Stimulated activated CD4-positive, alpha-beta T cell treated with anti-CD3 and anti-CD28 coated beads, Interleukin-4, amount 100 ng/mL, for 48 hours (primary cell): ENCODE results near the gene GINS1.
"Not testable (repeated sequence)": the region's sequence is repeated elsewhere in the genome, so short reads cannot be mapped to it uniquely, and the experiment has no call there.

ENCODE experiments used
- DNase-seq, 2 donors: peaks; one replicate each; pipeline ENCODE4 v3.0.0-alpha.2; 2020; ENCODE audit warnings: low read depth in 2 of 2

The GINS1 gene

DNA sequence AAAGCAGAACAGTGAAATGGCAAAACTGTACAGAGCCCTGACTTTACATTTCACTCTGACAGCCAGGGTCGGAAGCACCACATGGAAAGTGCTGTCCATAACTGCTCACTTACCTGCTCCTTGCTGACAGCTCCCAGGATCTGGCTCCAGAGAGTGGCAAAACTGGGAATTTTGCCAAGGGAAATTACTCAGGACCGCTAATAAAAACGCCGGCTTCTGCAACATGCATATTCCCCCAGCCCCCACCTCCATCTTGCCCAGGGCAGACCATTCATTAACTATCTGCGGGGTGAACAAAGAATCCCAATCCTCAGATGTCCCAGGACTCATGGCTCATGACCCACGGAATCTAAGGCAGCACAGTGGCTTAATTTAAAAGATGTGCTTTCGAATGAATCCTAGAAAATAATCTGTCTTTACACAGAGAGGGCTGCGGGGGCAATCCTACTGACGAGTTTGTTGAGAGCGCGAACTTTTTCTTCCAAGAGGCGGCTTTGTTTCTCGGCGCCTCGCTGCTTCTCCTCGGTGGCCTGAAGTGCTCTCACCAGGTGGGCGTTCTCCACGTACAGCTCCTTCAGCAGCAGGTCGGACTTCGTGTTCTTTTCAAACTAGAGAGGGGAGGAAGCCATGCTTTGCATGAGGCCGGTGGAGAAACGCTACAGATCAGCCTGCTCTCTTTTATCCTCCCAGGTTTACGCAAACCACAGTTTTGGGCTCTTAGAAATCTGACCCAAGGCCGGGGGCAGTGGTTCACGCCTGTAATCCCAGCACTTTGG is 45.8 kb downstream of the GINS1 start:
- no peak for DNase-seq

DNA sequence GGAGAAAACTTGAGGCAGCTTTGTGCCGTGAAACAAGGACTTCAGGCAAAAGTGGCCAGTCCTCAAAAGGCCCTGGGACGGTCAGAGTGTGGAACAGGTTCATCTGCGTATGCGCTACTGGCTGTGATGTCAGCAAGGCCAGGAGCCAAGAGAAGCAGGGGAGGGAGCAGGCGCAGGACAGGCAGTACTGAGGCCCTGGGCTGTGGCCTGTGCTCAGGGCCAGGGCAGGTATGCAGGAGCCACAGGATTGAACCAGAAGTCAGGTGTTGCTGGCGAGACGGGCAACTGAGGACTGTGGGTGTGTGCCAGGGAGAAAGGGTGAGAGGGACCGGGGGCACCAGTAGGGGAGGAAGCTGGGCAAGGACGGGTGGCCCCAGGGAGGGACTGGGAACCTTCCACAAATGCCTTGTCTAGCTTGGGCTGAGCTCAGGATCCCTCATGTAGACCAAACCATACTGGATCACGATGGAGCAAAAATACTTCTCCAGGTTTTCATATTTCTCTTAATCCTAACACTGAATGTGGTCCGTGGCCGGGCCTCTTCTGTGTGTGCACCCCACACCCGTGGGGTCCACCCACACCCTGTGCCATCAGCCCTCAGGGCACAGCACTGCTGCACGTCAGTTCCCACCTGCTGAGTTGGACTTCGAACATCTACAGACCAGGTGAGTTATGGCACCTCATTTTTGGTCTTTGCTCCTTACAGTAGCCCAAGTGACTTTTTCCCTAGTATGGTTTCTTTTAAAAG is 46.9 kb downstream of the GINS1 start:
- DNase-seq: no peak

DNA sequence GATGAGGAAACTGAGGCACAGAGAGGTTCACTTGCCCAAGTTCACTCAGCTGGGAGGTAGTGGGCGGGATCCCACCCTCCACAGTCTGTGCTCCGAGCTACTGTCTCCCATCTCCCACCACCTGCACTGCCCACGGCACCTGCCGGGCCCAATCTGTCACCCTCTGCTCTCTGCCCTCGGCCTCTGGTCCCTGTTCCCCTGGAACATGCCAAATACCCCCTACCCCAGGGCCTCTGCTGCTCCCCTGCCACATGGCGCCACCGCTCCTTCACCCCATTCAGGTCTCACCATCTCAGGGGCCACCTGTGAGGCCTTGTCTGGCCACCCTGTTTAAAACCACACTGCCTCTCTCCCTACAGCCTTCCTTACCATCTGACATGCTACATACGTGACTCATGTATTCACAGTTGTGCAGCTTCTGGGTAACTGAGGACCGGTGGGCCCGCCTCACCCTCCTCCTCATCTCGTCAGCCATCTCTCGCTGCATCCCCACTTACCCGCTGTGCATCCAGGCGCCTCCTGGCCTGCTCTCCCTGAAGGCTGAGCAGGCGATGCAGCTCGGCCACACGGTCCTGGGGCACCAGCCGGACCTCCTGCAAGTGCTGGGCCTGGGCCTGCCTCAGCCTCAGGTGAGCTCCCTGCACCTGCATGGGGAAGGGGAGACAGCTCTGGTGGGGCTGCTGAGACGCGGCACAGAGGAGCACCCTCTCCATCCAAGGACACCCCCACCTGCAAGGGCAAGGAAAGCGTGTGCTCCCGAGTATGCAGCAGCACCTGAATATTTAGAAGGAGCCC is 50.6 kb downstream of the GINS1 start:
- DNase-seq: no peak

DNA sequence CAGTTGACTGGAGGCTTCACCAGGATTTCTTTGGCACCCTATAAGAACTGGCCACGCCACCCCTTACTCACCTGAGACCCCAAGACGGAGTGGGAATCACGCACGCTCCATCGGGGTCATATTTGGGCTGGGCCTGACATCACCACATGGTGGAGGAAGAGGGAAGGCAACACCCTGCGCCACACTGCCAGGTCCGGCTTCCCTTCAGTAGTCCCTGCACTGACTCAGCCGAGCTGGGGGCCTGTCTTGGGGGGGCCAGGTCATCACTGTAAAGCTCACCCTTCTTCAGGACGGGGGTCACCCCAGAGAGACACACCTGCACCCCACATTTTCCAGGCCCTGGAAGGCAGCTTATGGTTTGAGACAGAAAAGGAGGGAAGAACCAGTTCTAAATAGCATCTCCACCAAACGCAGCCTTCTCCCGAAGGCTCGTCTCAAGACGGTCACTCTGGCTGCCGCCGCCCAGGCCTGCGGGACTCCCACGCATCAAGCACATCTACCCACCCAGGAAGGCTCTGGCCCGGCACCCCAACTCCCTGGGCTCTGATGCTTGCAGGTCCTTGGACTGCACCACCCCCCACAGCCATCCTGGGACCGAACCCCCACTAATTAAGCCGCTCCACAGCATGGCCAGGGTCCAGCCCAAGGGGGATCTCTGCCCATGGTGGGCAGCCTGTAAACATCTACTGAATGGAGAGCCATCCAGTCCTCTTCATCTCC is 51.8 kb downstream of the GINS1 start:
- no peak for DNase-seq

DNA sequence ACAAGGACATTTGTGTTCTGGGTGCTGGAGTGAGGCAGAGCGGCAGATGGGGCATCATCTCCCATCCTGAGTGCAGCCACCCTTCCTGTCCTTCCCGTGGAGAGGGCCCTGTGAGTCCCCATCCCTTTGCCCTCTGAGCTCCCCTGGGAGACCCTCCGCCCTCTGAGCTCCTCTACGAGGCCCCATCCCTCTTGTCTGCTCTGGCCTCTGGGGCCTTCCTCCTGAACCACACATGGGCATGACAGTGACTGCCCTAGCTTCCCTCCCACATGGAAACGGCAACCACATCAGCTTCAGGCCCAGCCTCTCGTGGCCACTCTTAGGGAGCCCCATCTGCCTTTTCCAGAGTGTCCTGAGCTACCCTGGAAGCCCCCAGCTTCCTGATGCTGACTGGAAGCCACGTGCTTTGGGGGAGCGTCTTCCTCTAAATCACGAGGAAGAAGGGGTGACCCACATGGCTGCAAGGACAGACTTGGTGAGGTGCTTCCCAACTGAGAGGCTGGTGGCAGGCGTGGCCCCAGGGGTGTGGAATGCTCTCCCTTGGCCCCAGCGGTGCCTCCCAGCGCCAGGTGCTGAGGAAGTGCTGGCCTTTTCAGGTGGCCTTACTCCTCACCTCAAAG is 52.6 kb downstream of the GINS1 start:
- no peak for DNase-seq

DNA sequence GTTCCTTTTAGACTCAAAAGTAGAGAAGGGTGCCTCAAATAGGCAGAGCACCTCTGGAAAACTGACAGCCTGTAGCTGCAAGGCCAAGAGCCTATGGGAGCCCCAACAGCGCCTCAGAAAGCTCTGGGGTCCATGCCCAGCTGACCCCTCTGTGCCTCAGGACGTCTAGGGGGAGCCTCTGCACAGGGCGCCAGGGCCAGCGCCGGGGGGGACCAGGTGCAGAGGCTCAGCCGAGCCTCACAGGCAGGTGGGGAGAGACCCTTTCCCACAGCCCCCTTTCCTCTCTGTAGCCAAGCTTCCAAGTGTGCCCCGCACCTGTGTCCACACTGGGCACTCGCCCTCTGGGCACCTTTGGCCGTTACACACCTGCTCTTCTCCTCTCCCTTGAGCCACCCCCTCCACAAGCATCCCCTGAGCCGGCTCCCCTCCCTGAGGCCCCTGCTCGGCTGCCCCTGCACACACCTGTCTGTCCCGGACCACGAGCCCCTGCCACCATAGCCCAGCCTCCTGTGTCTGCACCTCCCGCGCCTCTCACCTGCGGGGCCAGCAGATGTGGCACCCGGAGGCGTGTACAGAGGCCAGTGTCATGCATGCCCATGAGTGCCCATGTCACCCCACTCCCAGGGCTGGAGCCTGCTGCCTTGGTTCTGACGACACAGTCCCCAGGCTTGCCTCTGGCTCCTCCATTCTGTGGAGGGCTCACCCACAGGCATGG is 53.2 kb downstream of the GINS1 start:
- no peak for DNase-seq

DNA sequence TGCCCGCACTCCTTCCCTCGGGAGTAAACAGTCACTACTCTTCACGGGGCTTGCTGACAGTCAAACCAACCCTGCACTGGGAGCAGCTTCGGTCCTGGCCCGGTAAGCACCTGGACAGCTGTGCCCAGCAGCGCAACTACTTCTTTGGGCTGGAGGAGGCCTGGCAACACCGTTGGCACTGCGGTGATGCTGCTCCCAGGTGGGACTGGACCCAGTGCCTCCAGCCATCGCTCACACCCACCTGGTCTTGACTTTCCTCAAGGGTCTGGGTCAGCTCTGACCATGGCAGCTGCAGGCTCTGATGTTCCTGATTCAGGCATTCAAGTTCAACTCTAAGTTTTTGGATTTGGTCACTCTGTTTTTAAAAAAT is 53.8 kb downstream of the GINS1 start:
- DNase-seq: no peak

DNA sequence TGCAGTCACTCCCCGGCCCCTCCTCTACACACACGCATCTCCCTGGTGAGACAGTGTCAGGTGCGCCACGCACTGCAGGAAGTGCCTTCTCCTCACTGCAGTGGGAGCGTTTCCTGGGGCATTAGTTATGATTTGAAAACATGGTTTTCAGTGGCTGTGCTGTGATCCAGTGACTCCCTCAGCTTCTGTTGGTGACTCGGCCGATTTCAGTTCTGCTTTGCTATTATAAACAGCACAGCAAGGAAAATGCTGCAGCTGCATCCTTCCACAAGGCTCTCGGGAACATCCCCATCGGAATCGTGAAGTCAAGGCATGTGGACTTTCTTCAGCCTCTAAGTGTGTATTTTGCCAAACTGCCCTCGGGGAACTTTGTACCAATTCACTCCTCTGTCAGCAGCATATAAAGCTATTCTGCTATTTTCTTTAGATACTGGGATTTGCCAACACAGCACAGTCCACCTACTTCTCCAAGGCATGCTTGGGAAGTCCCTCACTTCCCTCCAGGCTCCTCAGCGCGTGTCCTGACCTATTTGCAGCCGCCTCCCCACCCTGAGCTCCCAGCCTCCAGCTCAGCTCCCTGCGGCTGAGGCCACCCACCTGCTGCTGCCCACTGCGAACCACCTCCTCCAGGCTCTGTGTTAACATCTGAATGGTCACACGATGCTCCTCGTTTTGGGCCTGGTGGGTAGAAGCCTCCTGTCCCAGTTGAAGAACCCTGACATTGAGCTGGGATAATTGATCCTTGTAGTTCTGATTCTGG is 54.5 kb downstream of the GINS1 start:
- no peak for DNase-seq

DNA sequence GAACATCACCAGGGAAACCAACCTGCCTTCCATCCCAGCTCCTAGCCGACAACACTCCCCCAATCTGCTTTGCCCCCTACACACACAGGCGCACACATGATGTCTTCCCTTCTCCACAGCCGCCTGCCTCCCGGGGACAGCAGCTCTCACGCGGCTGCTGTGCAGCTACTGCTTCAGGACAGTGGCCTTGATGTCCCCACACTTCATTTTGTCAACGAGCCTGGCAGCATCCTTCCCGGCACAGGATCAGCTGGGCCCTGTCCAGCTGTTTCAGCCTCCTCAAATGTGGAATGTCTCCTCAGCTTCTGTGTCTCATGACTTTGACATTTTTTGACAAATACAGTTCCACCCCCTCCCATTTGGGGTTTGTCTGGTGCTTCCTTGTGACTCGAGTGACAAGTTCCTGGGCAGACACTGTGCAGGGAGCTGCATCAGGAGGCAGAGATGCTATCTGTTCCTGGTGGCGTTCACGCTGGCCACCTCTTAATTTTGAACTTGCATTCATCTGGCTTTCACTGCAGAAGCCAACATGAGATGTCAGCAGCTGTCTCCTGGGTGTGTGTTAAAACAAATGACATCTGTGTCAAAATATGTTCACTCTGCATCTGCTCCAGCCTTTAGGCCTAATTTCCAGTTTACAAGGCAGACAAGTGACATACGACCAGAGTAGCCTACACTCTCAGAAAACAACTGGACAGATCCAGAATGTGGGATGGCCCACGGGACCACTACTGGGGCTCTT is 57.2 kb downstream of the GINS1 start:
- DNase-seq: no peak

DNA sequence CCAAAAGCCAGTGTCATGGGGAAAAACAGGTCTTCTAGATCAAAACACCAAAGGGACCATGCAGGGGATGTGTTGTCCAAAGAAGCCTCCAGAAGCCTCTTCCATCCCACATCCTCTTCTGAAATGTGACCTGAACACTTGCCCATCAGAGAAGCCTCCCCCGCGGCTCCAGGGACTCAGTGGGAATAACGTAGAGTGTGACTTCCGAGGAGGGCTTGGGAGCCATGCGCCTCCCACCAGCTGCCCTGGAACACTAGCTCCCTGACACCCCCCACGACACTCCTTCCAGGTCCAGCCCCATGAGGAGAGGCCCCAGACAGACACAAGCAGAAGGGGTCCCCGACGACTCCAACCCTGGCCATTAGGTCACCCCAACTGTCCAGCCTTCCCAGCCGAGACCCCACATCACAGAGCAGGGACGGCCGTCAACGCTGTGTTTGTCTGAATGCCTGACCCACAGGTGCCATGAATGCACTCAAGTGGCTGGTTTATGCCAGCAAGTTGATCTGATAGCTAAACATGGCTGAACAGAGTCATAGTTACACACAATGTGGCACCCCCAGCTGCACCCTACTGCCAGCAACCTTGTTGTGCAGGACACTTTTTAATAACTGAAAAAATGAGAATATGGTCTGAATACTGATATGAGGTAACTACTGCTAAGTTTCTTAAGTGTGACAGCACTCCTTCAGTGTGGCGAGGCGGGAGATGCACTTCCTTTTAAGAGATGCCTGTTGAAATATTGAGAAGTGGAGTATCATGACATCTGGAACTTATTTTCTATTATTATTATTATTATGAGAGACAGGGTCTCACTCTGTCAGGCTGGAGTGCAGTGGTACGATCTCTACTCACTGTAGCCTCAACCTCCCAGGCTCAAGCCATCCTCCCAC is 58.0 kb downstream of the GINS1 start:
- DNase-seq: no peak

DNA sequence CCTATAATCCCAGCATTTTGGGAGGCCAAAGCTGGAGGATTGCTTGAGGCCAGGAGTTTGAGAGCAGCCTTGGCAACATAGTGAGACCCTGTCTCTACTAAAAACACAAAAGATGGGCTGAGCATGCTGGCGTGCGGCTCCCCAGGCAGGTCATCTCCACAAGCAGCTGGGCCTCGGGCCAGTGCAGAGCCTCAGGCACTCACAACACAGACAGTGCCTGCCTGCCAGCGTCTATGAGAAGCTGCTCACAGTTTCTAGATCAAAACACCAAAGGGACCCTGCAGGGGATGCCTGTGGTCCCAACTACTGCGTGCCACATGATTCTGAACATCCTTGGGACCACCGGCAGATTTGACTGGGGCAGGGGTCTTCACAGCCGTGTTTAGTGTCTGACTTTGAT is 59.4 kb downstream of the GINS1 start:
- no peak for DNase-seq

DNA sequence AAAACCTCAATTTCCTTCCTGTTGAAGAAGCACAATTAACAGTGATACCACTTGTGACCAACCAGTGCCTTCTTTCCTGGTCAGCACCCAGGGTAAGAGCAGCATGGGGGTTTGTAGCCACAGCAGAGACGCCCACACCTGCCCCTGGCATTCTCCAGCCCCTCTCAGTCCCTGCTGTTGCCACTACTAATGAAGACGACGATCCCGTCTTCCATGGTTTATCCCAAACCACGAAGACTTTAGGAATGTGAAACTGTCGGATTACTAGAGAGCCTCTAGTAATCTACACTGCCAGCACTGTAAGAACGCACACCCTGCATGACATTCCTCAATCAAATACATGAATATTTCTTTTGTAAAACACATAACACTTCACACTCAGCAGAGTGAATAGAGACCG is 60.0 kb downstream of the GINS1 start:
- DNase-seq: no peak

DNA sequence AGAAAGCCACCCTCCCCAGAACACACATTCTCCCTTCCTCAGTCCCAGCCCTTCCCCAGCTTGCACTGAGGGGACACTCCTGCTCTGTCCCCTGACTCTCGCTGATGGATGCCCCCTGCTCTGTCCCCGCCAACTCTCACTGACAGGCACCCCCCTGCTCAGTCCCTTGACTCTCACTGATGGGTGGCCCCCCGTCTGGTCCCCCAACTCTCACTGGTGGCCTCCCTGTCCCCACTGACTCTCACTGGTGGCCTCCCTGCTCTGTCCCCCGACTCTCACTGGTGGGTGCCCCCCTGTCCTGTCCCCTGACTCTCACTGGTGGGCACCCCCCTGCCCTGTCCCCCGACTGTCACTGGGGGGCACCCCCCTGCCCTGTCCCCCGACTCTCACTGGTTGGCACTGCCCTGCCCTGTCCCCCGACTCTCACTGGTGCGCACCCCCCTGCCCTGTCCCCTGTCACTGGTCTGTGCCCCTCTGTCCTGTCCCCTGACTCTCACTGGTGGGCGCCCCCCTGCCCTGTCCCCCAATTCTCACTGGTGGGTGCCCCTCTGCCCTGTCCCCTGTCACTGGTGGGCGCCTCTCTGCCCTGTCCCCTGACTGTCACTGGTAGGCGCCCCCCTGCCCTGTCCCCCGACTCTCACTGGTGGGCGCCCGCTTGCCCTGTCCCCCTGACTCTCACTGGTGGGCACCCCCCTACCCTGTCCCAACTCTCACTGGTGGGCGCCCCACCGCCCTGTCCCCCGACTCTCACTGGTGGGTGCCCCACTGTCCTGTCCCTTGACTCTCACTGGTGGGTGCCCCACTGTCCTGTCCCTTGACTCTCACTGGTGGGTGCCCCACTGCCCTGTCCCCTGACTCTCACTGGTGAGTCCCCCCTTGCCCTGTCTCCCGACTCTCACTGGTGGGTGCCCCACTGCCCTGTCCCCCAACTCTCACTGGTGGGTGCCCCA is 60.9 kb downstream of the GINS1 start:
- no peak for DNase-seq

DNA sequence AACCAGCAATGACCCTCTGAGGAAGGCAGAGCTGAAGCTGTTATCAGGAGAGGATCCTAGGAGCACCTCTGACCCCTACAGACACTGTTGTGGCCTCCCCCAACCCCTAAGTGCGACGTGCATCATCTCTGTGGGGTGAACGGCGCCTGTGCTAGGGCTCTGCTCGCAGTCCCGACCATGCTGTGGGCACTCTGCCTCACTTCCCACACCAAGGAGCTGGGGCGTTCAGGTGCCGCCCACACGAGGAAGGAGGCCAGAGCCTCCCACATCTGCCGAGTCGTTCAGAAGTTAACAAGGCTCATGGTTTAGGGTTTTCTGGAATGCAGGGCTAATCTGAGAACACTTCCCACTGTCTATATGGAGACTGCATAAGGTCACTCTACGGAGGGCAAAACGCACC is 62.1 kb downstream of the GINS1 start:
- DNase-seq: no peak

DNA sequence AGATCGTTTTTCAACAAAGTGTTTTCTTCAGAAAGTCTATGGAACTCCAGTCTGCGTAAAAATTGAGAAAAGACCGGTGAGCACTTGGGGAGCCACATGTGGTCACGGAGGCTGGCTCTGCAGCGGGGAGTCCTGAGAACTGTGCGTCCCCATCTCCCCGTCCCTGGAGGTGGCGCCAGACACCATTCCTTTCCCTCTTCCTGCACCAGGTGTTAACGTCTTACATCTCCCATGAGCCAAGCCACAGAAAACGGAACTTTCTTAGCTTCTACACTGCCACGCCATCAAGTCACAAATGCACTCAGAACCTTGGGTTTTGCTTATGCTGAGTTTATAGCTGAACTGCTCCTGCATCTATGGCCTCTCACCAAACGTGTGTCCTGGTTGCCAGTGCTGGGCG is 62.6 kb downstream of the GINS1 start:
- DNase-seq: peak; percentile 21 to 28

DNA sequence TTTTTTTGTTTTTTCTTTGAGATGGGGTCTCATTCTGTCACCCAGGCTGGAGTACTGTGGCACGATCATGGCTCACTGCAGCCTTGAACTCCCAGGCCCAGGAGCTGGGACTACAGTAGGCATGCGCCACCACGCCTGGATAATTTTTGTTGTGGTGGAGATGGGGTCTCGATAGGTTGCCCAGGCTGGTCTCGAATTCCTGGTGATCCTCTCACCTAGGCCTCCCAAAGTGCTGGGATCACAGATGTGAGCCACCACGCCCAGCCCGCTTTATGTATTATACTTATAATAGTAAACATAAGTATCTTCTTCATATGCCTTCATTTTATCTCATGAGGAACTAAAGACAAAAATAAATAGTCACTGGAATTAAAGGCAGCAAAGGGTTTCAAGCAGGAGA is 63.5 kb downstream of the GINS1 start:
- DNase-seq: no peak

DNA sequence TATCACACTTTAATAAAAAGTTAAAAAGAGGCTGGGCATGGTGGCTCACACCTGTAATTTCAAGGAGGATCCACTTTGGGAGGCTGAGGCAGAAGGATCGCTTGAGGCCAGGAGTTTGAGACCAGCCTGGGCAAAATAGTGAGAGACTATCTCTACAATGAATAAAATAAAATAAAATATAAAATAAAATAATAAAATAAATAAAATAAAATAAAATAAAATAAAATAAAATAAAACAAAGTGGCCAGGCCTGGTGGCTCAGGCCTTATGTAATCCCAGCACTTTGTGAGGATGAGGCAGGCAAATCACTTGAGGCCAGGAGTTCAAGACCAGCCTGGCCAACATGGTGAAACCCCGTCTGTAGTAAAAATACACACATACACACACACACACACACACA is 65.8 kb downstream of the GINS1 start:
- DNase-seq: not testable (repeated sequence)
